Endometrial microvascular endothelial cells (primary cell): ENCODE measurements around the gene MAVS. TPM values are rescaled to one million over a fixed set of nuclear protein-coding genes. Genes with fewer than 3 reads are reported as not detected.
"Not testable (repeated sequence)": the region's sequence is repeated elsewhere in the genome, so short reads cannot be mapped to it uniquely, and the experiment has no call there.

ENCODE experiments used
- in situ Hi-C: cut with HindIII; loops from 2 replicates; pipeline ENCODE4 v1.10.0; 2017; ENCODE audit warnings: low sequenced_read_pairs, low pct_unique_long_range_greater_than_20kb; ENCODE audit errors: inconsistent ontology term
- total RNA-seq: library from RNA; depleted of rRNA; stranded (reverse); fragments of >200 nt; gene quantifications from one replicate; pipeline ENCODE4 v1.2.3, GENCODE V29; 2015; ENCODE audit errors: inconsistent ontology term

MAVS gene
- total RNA-seq, 1 donor from 2014 or later: 24.4 TPM

GRCh38 chr20:3901028-3901705 lies 54.5 kb downstream of the MAVS start:
- in situ Hi-C loops: no loop called here

GRCh38 chr20:3901706-3902440 lies 55.2 kb downstream of the MAVS start:
- in situ Hi-C loops: no loop called here

DNA sequence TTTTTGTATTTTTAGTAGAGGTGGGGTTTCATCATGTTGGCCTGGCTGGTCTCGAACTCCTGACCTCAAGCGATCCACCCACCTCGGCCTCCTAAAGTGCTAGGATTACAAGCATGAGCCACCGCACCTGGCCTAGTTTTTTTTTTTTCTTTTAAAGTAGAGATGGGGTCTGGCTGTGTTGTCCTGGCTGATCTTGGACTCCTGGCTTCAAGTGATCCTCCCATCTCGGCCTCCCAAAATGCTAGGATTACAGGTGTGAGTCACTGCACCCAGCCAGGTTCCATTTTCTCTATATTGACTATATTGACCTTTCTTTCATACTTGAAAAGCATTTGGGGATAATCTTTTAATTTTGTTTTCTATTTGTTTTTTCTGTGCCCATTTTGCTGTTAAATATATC lies 55.8 kb downstream of the MAVS start:
- in situ Hi-C loops: no loop called here

- in situ Hi-C loops: no loop called here
Observed at GRCh38 chr20:3904224-3904623, 57.6 kb downstream of the MAVS start.

DNA sequence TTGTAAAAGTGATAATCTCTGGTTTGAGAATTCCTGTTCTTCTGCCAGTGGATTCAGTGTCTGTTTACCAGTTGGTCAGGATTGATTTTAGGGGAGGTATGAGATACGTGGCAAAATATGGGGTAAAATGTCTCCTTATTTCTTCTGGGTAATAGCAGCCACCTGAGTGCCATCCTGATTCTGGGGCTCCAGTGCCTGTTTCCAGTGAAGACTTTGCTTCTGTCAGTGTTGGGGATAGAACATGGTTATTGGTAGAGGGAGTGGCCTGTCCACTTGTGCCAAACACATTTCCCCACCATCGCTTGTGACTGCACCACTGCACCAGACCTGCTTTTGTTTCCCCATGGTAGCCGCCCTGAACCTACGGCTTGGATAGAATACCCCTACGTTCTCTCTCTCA lies 58.2 kb downstream of the MAVS start:
- in situ Hi-C loops: no loop called here

- in situ Hi-C loops: not testable (repeated sequence)
Observed at GRCh38 chr20:3906744-3907721, 60.4 kb downstream of the MAVS start.

DNA sequence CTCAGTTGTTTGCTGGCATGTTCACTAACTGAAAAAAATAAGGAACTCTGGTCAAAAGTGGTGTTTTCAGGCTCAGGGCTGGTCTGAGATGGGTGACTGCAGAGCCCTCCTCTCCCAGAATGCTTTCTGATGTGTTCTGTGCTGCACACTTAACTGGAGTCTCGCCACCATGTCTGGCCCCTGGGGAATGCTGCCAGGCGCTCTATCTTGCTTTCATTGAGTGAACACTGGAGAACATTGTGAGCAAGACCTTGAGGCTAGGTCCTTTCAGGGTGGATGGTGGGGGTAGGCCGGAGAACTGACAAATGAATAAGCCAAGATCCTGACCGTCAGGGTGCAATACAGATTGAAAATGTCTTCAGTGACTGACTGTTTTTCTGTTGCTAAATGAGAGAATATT lies 62.0 kb downstream of the MAVS start:
- in situ Hi-C loops: no loop called here

GRCh38 chr20:3909952-3910366 lies 63.3 kb downstream of the MAVS start:
- in situ Hi-C loops: no loop called here

- in situ Hi-C loops: no loop called here
Observed at GRCh38 chr20:3910853-3911252, 64.2 kb downstream of the MAVS start.

DNA sequence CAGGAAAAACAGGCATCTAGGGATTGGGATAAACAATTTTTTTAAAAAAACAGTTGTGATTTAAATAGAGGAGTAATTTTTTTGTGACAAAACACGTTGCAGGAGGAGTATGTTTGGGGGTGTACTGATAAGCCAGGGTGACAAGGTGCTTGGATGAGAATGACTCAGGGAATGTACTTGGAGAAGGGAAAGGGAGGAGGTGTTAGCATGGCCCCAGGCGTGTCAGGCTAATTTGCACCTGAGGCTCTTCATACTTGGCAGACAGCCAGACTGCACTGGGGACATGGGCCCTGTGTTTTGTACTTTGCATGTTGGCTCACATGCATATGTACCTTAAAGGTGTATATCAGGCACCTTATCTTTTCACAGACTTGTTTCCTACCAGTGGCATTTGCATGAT lies 65.3 kb downstream of the MAVS start:
- in situ Hi-C loops: no loop called here

GRCh38 chr20:3914446-3914845 lies 67.8 kb downstream of the MAVS start:
- in situ Hi-C loops: no loop called here

DNA sequence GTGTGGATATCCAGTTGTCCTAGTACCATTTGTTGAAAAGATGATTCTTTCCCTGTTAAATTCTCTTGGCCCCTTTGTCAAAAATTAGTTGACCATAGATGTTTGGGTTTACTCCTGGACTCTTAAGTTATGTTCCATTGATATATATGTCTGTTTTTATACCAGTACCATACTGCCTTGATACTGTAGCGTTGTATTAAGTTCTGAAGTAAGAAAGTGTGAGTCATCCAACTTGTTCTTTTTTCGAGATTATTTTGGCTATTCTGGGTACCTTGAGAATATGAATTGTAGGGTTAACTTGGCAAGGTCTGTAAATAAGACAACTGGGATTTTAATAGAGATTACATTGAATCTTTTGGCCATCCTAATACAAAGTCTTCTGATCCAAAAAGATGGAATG lies 69.1 kb downstream of the MAVS start:
- in situ Hi-C loops: no loop called here

DNA sequence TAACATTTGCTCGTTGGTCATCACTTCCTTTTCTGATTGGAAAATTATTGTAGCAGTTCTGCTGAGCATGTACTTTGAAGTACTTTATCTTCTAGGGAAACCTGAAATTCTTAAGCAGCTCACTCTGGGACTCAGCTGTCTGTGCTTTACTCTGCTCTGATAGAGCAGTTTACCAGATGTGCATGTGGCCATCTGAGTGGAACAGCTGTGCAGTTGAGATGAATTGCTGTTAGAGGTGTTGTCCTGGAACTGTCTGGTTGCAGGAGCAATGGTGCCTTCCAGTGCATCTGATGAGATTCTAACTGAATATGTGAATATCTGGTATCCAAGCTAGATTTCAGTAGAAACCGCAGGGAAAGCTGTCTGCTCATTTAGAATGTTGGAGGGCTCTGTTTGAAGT lies 69.7 kb downstream of the MAVS start:
- in situ Hi-C loops: no loop called here

GRCh38 chr20:3919352-3919751 lies 72.7 kb downstream of the MAVS start:
- in situ Hi-C loops: no loop called here

GRCh38 chr20:3922223-3922982 lies 75.8 kb downstream of the MAVS start:
- in situ Hi-C loops: no loop called here

DNA sequence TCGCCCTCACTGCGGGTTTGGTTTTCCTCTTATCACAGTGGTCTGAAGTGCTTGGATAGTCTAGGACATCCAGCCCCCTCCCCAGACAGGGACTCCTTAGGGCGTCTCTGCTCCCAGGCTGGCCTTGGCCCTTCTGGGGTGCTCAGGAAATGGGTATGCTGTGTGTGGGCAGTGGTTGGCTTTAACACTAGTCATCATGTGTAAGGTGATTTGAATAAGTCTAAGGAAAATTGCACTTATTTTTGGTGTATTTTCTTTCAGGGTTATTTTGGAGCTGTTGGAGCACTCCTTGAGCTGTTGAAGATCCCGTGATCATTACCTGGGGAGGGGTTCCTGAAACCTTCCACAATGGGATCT lies 76.3 kb downstream of the MAVS start:
- in situ Hi-C loops: no loop called here

DNA sequence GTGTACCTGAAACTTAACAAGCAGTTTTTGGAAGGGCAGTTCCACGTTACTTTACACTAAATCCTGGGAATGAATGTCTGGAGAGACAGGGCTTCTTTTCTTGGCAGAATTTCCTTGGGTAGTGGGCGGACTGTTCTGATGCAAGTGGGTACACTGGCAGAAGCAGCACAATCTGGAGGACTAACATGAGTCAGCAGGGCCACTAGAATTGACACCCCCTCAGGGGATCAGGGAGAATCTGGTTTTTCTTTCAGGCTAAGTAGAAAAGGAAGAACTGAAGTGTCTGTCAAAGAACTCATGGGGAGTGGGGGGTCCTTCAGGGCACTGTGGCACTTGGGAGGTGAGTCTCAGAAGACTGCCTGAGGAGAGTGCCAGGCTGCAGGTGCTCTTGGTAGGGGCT lies 77.2 kb downstream of the MAVS start:
- in situ Hi-C loops: no loop called here

DNA sequence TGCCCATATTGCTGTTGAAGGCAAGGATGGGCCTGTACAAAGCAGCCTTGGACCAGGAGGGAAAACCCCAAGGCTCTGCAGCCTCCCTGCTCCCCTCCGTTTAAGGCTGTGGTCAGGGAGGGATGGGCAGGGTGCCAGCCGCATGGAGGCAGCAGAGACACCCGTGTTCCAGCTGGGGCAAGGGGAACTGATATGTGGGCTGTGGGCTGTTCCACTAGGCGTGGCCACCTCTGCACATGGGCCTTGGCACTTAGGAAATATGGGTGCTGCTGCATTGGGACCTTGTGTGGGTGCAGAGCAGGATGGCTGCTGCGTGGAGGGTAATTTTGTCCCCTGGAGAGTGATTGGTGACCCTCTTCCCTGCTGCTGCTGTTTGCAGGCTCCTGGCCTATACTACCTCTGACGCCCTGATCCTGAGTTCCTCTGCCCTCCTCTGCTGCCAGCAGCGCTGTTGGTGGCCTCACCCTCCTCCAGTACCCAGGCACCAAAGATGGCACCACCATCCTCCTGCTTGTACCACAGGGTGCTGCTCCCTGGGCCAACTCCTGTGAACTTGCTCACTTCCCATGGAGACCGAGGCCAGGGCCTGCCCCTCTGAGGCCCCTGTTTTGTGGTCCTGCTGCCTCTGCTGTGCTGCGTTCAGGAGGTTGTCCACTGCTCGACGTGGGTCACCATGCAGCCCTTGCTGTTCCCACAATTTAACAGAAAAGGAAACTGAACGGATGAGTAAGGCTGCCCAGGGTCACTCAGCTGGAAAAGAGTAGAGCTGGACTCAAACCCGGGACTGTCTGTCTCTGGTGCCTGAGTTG lies 77.9 kb downstream of the MAVS start:
- in situ Hi-C loops: no loop called here
